Endothelial cell of umbilical vein (primary cell): ENCODE results near the gene JPH2. TPM values are rescaled to one million over a fixed set of nuclear protein-coding genes. Genes with fewer than 3 reads are reported as not detected.

ENCODE experiments used
- BruUV-seq: library from RNA; stranded (reverse); fragments of 400-500 nt; replicated peaks from 2 replicates; lab custom pipeline; 2021; lab: Mats Ljungman, UMichigan
- CTCF ChIA-PET: fragments of 300-600, 350-600 bp; sonication (Branson Sonifier 250); formaldehyde crosslinking; loops from one replicate; lab custom pipeline; 2021; ENCODE audit warnings: antibody characterized with exemption, inconsistent platforms; lab: Charles Lee
- POLR2A ChIA-PET: fragments of 300-600, 350-600 bp; sonication (Branson Sonifier 250); formaldehyde crosslinking; loops from one replicate; lab custom pipeline; 2021; ENCODE audit warnings: antibody characterized with exemption, inconsistent platforms; lab: Charles Lee
- DNase-seq: peaks from one replicate; pipeline ENCODE4 v3.0.0-alpha.2; 2011; ENCODE audit warnings: low read depth, low spot score
- FAIRE-seq: peaks from 2 replicates; lab custom pipeline; 2011; peaks lifted over from hg19 to GRCh38; lab: Jason Lieb, UNC
- H2AFZ ChIP-seq: 2 replicates; pipeline ENCODE4 v1.6.0; 2012; ENCODE audit warnings: low read depth, low read length, control low read depth, inconsistent platforms
- H3K27ac ChIP-seq: 2 replicates; pipeline ENCODE4 v1.5.1; 2011; ENCODE audit warnings: low read depth, mild to moderate bottlenecking, control low read depth, low read length, moderate library complexity; ENCODE audit not compliant: insufficient read depth
- H3K27me3 ChIP-seq, 2 experiments: 2 replicates each; pipeline versions ENCODE4 v1.6.0 to v1.6.1; 2011; ENCODE audit warnings: low read length in 2 of 2, mixed read lengths in 1 of 2; ENCODE audit not compliant: control insufficient read depth in 2 of 2, insufficient read depth in 2 of 2
- H3K36me3 ChIP-seq, 2 experiments: 2 replicates in 1 of 2; 3 replicates in 1 of 2; pipeline ENCODE4 v1.5.1; 2011; ENCODE audit warnings: low read length in 2 of 2, mild to moderate bottlenecking in 1 of 2, moderate library complexity in 1 of 2; ENCODE audit not compliant: control insufficient read depth in 2 of 2, insufficient read depth in 2 of 2; ENCODE audit errors: extremely low read depth in 1 of 2
- H3K4me1 ChIP-seq: 3 replicates; pipeline ENCODE4 v1.5.1; 2011; ENCODE audit warnings: mild to moderate bottlenecking, low read length; ENCODE audit not compliant: control insufficient read depth, insufficient read depth; ENCODE audit errors: extremely low read depth
- H3K4me2 ChIP-seq: 2 replicates; pipeline ENCODE4 v1.6.1; 2011; ENCODE audit warnings: low read length, control low read depth, mixed read lengths; ENCODE audit not compliant: insufficient read depth
- H3K4me3 ChIP-seq, 3 experiments: fragments of 200-600 bp in 1 of 3; sonication (generic), shearing (Covaris generic) in 1 of 3; replicated peaks in 1 of 3; 2 replicates each; pipeline ENCODE4 v1.5.1; 2011 to 2016; ENCODE audit warnings: control low read depth in 3 of 3, low read length in 3 of 3, mild to moderate bottlenecking in 2 of 3, inconsistent platforms in 1 of 3, low read depth in 1 of 3, moderate library complexity in 1 of 3; ENCODE audit not compliant: insufficient read depth in 1 of 3
- H3K79me2 ChIP-seq: 2 replicates; pipeline ENCODE4 v1.6.0; 2012; ENCODE audit warnings: low read length, inconsistent platforms; ENCODE audit not compliant: control insufficient read depth, insufficient read depth
- H3K9ac ChIP-seq: replicated peaks from 2 replicates; pipeline ENCODE3; 2011; ENCODE audit warnings: low read length, control low read depth; ENCODE audit not compliant: insufficient read depth; ENCODE audit errors: extremely low read depth
- H3K9me1 ChIP-seq: replicated peaks from 3 replicates; pipeline ENCODE4 v1.6.0; 2011; ENCODE audit warnings: mild to moderate bottlenecking, low read length; ENCODE audit not compliant: control insufficient read depth, insufficient read depth; ENCODE audit errors: extremely low read depth
- H3K9me3 ChIP-seq: replicated peaks from 2 replicates; pipeline ENCODE4 v1.5.1; 2012; ENCODE audit warnings: low read length, inconsistent platforms; ENCODE audit not compliant: control insufficient read depth, insufficient read depth
- H4K20me1 ChIP-seq: replicated peaks from 2 replicates; pipeline ENCODE3; 2011; ENCODE audit warnings: mild to moderate bottlenecking, low read length; ENCODE audit not compliant: control insufficient read depth, insufficient read depth; ENCODE audit errors: extremely low read depth
- CTCF ChIP-seq, 2 donors: IDR thresholded peaks; 1 replicate in 1 of 2; 2 replicates in 1 of 2; pipeline ENCODE4 v1.5.1; 2011; ENCODE audit warnings: low read length in 2 of 2, mild to moderate bottlenecking in 2 of 2, moderate library complexity in 2 of 2, control low read depth in 1 of 2, inconsistent platforms in 1 of 2, low read depth in 1 of 2; ENCODE audit not compliant: insufficient read depth in 1 of 2; ENCODE audit errors: extremely low read depth in 1 of 2
- EZH2 ChIP-seq: IDR thresholded peaks from 2 replicates; pipeline ENCODE4 v1.6.1; 2012; ENCODE audit warnings: borderline replicate concordance, low read depth, mild to moderate bottlenecking, moderate library complexity, low read length, inconsistent platforms; ENCODE audit not compliant: severe bottlenecking
- FOS ChIP-seq: IDR thresholded peaks from 2 replicates; pipeline ENCODE4 v1.6.1; 2011; ENCODE audit warnings: mild to moderate bottlenecking, low read length, moderate library complexity, borderline replicate concordance; ENCODE audit not compliant: insufficient read depth
- JUN ChIP-seq: IDR thresholded peaks from 2 replicates; pipeline ENCODE4 v1.6.1; 2011; ENCODE audit warnings: borderline replicate concordance, low read depth; ENCODE audit not compliant: insufficient read length, insufficient read depth
- MAX ChIP-seq: IDR thresholded peaks from 2 replicates; pipeline ENCODE4 v1.6.1; 2011; ENCODE audit not compliant: insufficient read depth, insufficient read length
- MYC ChIP-seq: IDR thresholded peaks from one replicate; pipeline ENCODE4 v1.6.1; 2011; ENCODE audit warnings: mild to moderate bottlenecking, low read depth, low read length
- POLR2A ChIP-seq: IDR thresholded peaks from 2 replicates; pipeline ENCODE4 v1.6.1; 2012; ENCODE audit warnings: low read depth, mild to moderate bottlenecking, control low read depth, low read length
- POLR2AphosphoS5 ChIP-seq: IDR thresholded peaks from 2 replicates; pipeline ENCODE4 v1.6.1; 2012; ENCODE audit warnings: low read depth, mild to moderate bottlenecking, control low read depth, low read length, moderate library complexity; ENCODE audit not compliant: insufficient read depth
- dilution Hi-C: fragments of 300-500 bp; cut with MboI; formaldehyde crosslinking; loops from one replicate; pipeline ENCODE4 v1.15.0; 2019; ENCODE audit warnings: low sequenced_read_pairs; ENCODE audit not compliant: extremely low pct_ligation_motif_present
- intact Hi-C: fragments of 100-400 bp; cut with micrococcal nuclease; formaldehyde crosslinking; loops from one replicate; pipeline ENCODE4 v1.10.0; 2022
- polyA plus RNA-seq, 4 experiments: library from polyadenylated mRNA; depleted of rRNA in 3 of 4; stranded (reverse) in 3 of 4; unstranded in 1 of 4; fragments of >200 nt; gene quantifications; 2 replicates each; pipeline versions ENCODE4 v1.2.1 to v1.2.3, GENCODE V29; 2011 to 2012; ENCODE audit warnings: missing spikeins in 1 of 4
- total RNA-seq: library from RNA; stranded (reverse); gene quantifications from 2 replicates; pipeline ENCODE4 v1.2.3, GENCODE V29; 2021

JPH2 gene
- total and polyA plus RNA-seq, 2 donors (not counting 3 experiments of a cell fraction or from before 2014, with no cell fraction given) = not detected

GRCh38 chr20:44176833-44177534 lies 10.0 kb downstream of the JPH2 start:
- no peak for TF ChIP-seq FOS
- TF ChIP-seq MAX = no peak
- no peak for TF ChIP-seq MYC
- TF ChIP-seq POLR2A = no peak
- no peak for TF ChIP-seq EZH2
- TF ChIP-seq POLR2AphosphoS5 = no peak
- no peak for TF ChIP-seq JUN
- TF ChIP-seq CTCF (IDR thresholded peaks at IDR 0.05; ENCODE audit: extremely low read depth in 1 of 2, insufficient read depth in 1 of 2, low read depth in 1 of 2, low read length in 2 of 2) = no peak
- ChIA-PET CTCF (interaction anchor here (0.8 to 1.4 kb wide), 2 partner anchors 13 to 61 kb away, joined by 3 to 6 read pairs; no protein-coding TSS in a partner anchor), POLR2A (no interaction called here)
- Histone ChIP-seq H3K27ac (no peak overlapping the region), H3K36me3 (no peaks in the 10 kb centered on the region), H3K4me3 (no peak overlapping the region), H3K79me2 (no peaks in the 10 kb centered on the region), H3K9me3 (no peaks in the 10 kb centered on the region), H3K4me2 (no peak overlapping the region), H2AFZ (no peak overlapping the region), H3K9ac (no peak overlapping the region), H3K9me1 (no peaks in the 10 kb centered on the region), H3K4me1 (no peaks in the 10 kb centered on the region), H4K20me1 (no peaks in the 10 kb centered on the region), H3K27me3 (peaks cover 8 to 22% of the 10 kb centered on the region in 2 experiments)
- DNase-seq = no peak
- intact Hi-C loops (no loop called here), dilution Hi-C loops (no loop called here)
- BruUV-seq = no TSS peak
- no peak for FAIRE-seq
